HepG2 (cell line): ENCODE data around the gene SH3BP5. TPM values are rescaled to one million over a fixed set of nuclear protein-coding genes. Genes with fewer than 3 reads are reported as not detected.

Source experiments
- ATAC-seq: fragments of 200-7000 bp; cut with Tn5 transposase; 3 replicates; pipeline ENCODE4 v1.9.1; 2020; ENCODE audit warnings: mild to moderate bottlenecking, moderate library complexity
- BruUV-seq: library from RNA; stranded (reverse); fragments of 400-500 nt; replicated peaks from 2 replicates; lab custom pipeline; 2021; lab: Mats Ljungman, UMichigan
- CTCF ChIA-PET: fragments of 300-600 bp; formaldehyde crosslinking; extraction: SDS; loops from one replicate; lab custom pipeline; 2021; ENCODE audit warnings: low total read pairs, inconsistent platforms, low intra/inter-chr PET ratio; lab: Yijun Ruan, JAX
- POLR2A ChIA-PET: fragments of 350-600 bp; sonication (Branson Sonifier 250); formaldehyde crosslinking; loops from one replicate; lab custom pipeline; 2020; ENCODE audit warnings: antibody characterized with exemption, inconsistent platforms; lab: Yijun Ruan, JAX
- DNase-seq: peaks from one replicate; pipeline ENCODE4 v3.0.0-alpha.2; 2015; ENCODE audit warnings: low spot score
- FAIRE-seq: peaks from 3 replicates; lab custom pipeline; 2011; peaks lifted over from hg19 to GRCh38; lab: Jason Lieb, UNC
- H2AFZ ChIP-seq: one replicate; pipeline ENCODE4 v1.6.1; 2011; ENCODE audit warnings: low read length, inconsistent platforms
- H3K27ac ChIP-seq: fragments of 300-600 bp; 3 replicates; pipeline ENCODE4 v1.8.0; 2011; ENCODE audit warnings: mixed run types, mild to moderate bottlenecking, mixed read lengths, low read length, inconsistent platforms; ENCODE audit not compliant: insufficient read depth; ENCODE audit errors: extremely low read length
- H3K27me3 ChIP-seq, 2 experiments: fragments of 200-600 bp in 1 of 2; 2 replicates in 1 of 2; 3 replicates in 1 of 2; pipeline versions ENCODE4 v1.6.0 to v1.8.0; 2011; ENCODE audit warnings: low read length in 2 of 2, mild to moderate bottlenecking in 2 of 2, moderate library complexity in 2 of 2, inconsistent platforms in 1 of 2; ENCODE audit not compliant: insufficient read depth in 2 of 2, control insufficient read depth in 1 of 2
- H3K36me3 ChIP-seq, 2 experiments: fragments of 200-600 bp in 1 of 2; replicated peaks in 1 of 2; 2 replicates in 1 of 2; 3 replicates in 1 of 2; pipeline versions ENCODE4 v1.5.1 to v1.8.0; 2011; ENCODE audit warnings: low read length in 2 of 2, inconsistent platforms in 1 of 2; ENCODE audit not compliant: insufficient read depth in 2 of 2, control insufficient read depth in 1 of 2
- H3K4me1 ChIP-seq: 2 replicates; pipeline ENCODE4 v1.5.1; 2012; ENCODE audit warnings: low read length, inconsistent platforms; ENCODE audit not compliant: insufficient read depth
- H3K4me2 ChIP-seq: 2 replicates; pipeline ENCODE4 v1.6.0; 2011; ENCODE audit warnings: low read depth, low read length, inconsistent platforms
- H3K4me3 ChIP-seq, 3 experiments: fragments of 200-600 bp in 1 of 3; sonication (generic), shearing (Covaris generic) in 1 of 3; replicated peaks in 1 of 3; 2 replicates each; pipeline ENCODE4 v1.5.1; 2011 to 2016; ENCODE audit warnings: low read length in 3 of 3, inconsistent platforms in 2 of 3, low read depth in 2 of 3, mild to moderate bottlenecking in 2 of 3, control low read depth in 1 of 3, mixed read lengths in 1 of 3; ENCODE audit not compliant: insufficient read depth in 1 of 3
- H3K79me2 ChIP-seq: one replicate; pipeline ENCODE4 v1.6.1; 2011; ENCODE audit warnings: low read length, inconsistent platforms; ENCODE audit not compliant: insufficient read depth
- H3K9ac ChIP-seq: 2 replicates; pipeline ENCODE4 v1.6.0; 2011; ENCODE audit warnings: mild to moderate bottlenecking, low read depth, low read length, inconsistent platforms; ENCODE audit not compliant: insufficient read depth
- H3K9me3 ChIP-seq: 2 replicates; pipeline ENCODE4 v1.5.1; 2012; ENCODE audit warnings: mild to moderate bottlenecking, low read length
- H4K20me1 ChIP-seq: 2 replicates; pipeline ENCODE4 v1.6.0; 2011; ENCODE audit warnings: inconsistent platforms, mild to moderate bottlenecking, low read length, moderate library complexity; ENCODE audit not compliant: insufficient read depth
- KAT7 ChIP-seq: IDR thresholded peaks from 2 replicates; pipeline ENCODE4 v1.6.1; 2018; ENCODE audit warnings: borderline replicate concordance, missing compliant biosample characterization
- NAIF1 ChIP-seq: sonication (generic); formaldehyde crosslinking; IDR thresholded peaks from 2 replicates; pipeline ENCODE4 v1.5.0; 2020; ENCODE audit warnings: mild to moderate bottlenecking, missing genetic modification reagents, borderline replicate concordance
- PRDM4 ChIP-seq: sonication (generic); formaldehyde crosslinking; IDR thresholded peaks from 2 replicates; pipeline ENCODE4 v1.9.0; 2021; ENCODE audit warnings: missing genetic modification reagents, borderline replicate concordance
- ZBTB1 ChIP-seq: sonication (generic); formaldehyde crosslinking; IDR thresholded peaks from 2 replicates; pipeline ENCODE4 v1.4.0; 2020; ENCODE audit warnings: missing genetic modification reagents, borderline replicate concordance
- ZMYM4 ChIP-seq: sonication (generic); formaldehyde crosslinking; IDR thresholded peaks from 2 replicates; pipeline ENCODE4 v1.8.1; 2023; ENCODE audit warnings: mild to moderate bottlenecking, missing genetic modification reagents
- ZNF138 ChIP-seq: sonication (generic); formaldehyde crosslinking; IDR thresholded peaks from 2 replicates; pipeline ENCODE4 v1.5.0; 2020; ENCODE audit warnings: mild to moderate bottlenecking, low read depth, missing genetic modification reagents
- ZNF383 ChIP-seq: sonication (generic); formaldehyde crosslinking; IDR thresholded peaks from 2 replicates; pipeline ENCODE4 v1.4.0; 2020; ENCODE audit warnings: missing genetic modification reagents, mild to moderate bottlenecking, borderline replicate concordance
- ZNF432 ChIP-seq: sonication (generic); formaldehyde crosslinking; IDR thresholded peaks from 2 replicates; pipeline ENCODE4 v1.5.0; 2020; ENCODE audit warnings: missing genetic modification reagents, mild to moderate bottlenecking, borderline replicate concordance
- ZNF589 ChIP-seq: sonication (generic); formaldehyde crosslinking; conservative IDR thresholded peaks from 2 replicates; pipeline ENCODE4 v1.8.0; 2022; ENCODE audit warnings: mild to moderate bottlenecking, moderate library complexity, missing genetic modification reagents
- WGBS: methylation state at CpG from one replicate; pipeline ENCODE4 v1.1.6; 2017; ENCODE audit warnings: low lambda C conversion rate; 5-methylcytosine and 5-hydroxymethylcytosine counted together
- in situ Hi-C: cut with HindIII; loops from 2 replicates; pipeline ENCODE4 v1.10.0; 2017; ENCODE audit warnings: low pct_unique_long_range_greater_than_20kb; ENCODE audit not compliant: extremely low pct_ligation_motif_present
- intact Hi-C: fragments of 100-400 bp; cut with micrococcal nuclease; formaldehyde crosslinking; loops from one replicate; pipeline ENCODE4 v1.10.0; 2022; ENCODE audit not compliant: unreplicated experiment
- polyA plus RNA-seq, 8 experiments: library from polyadenylated mRNA; depleted of rRNA in 3 of 8; stranded (reverse) in 7 of 8; unstranded in 1 of 8; fragments of >200 nt; fragmentation: Illumina TruSeq in 4 of 8; extraction: Trizol in 4 of 8; gene quantifications; 2 replicates each; pipeline versions ENCODE4 v1.2.1 to v1.2.3, GENCODE V29; 2011 to 2016; ENCODE audit warnings: low read depth in 4 of 8, missing spikeins in 1 of 8, mixed read lengths in 1 of 8; ENCODE audit not compliant: insufficient read depth in 1 of 8
- total RNA-seq, 5 experiments: library from RNA; depleted of rRNA; stranded (reverse); fragments of >200 nt; fragmentation: Illumina TruSeq; extraction: Trizol; gene quantifications; 2 replicates each; pipeline ENCODE4 v1.2.3, GENCODE V29; 2016; ENCODE audit warnings: low read depth in 1 of 5
- TF ChIP-seq, protein P1 (sequence below), 2 experiments: fragments of 450-650 bp in 1 of 2; sonication (generic) in 1 of 2; formaldehyde crosslinking; IDR thresholded peaks; 2 replicates each; pipeline versions ENCODE4 v1.5.0 to v1.8.0; 2020 to 2022; ENCODE audit warnings: mild to moderate bottlenecking in 1 of 2, missing genetic modification reagents in 1 of 2
- TF ChIP-seq, protein P2 (sequence below): sonication (generic); formaldehyde crosslinking; conservative IDR thresholded peaks from 2 replicates; pipeline ENCODE4 v1.8.0; 2022; ENCODE audit warnings: low read depth, missing genetic modification reagents
- TF ChIP-seq, protein P3 (sequence below): sonication (generic); formaldehyde crosslinking; conservative IDR thresholded peaks from 2 replicates; pipeline ENCODE4 v1.4.0; 2020; ENCODE audit warnings: missing genetic modification reagents

Gene SH3BP5
- total and polyA plus RNA-seq, 2 of the 13 experiments (the other 11 are each of a cell fraction or from before 2014, with no cell fraction given): 0.09 to 0.16 TPM

- TF ChIP-seq KAT7 (CRISPR knock-in tag) (peak; percentile 80; the same call in 1 of the 2 replicates), ZNF432 (CRISPR knock-in tag) (no peak), ZMYM4 (CRISPR knock-in tag) (peak; percentile 92)
These were observed 126.3 kb downstream of the SH3BP5 start, which contains the start of gene CAPN7 (continued) for GRCh38 chr3:15205934-15206661.

GRCh38 chr3:15205482-15205933 is 126.9 kb downstream of the SH3BP5 start:
- TSS peak; percentile 97 for BruUV-seq
- ATAC-seq (no peak), FAIRE-seq (no peak)
- TF ChIP-seq ZNF383 (CRISPR knock-in tag): 0 out of 2 replicates have a peak, but pooled peaks have one; percentile 67
- TF ChIP-seq ZNF589 (CRISPR knock-in tag): 0 out of 2 replicates have a peak, but pooled peaks have one; percentile 39
- peak; percentile 65; the same call in 1 of the 2 replicates for TF ChIP-seq NAIF1 (CRISPR knock-in tag)
- no peak for TF ChIP-seq ZBTB1
- TF ChIP-seq PRDM4 (CRISPR knock-in tag): no peak
- TF ChIP-seq, protein P1, sequence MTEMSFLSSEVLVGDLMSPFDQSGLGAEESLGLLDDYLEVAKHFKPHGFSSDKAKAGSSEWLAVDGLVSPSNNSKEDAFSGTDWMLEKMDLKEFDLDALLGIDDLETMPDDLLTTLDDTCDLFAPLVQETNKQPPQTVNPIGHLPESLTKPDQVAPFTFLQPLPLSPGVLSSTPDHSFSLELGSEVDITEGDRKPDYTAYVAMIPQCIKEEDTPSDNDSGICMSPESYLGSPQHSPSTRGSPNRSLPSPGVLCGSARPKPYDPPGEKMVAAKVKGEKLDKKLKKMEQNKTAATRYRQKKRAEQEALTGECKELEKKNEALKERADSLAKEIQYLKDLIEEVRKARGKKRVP (CRISPR knock-in tag; IDR thresholded peaks at IDR 0.05): 0 out of 4 replicates have a peak, but pooled peaks of 1 of the 2 experiments have one; percentile 10
- no peak for TF ChIP-seq ZNF138 (CRISPR knock-in tag)
- TF ChIP-seq, protein P2, sequence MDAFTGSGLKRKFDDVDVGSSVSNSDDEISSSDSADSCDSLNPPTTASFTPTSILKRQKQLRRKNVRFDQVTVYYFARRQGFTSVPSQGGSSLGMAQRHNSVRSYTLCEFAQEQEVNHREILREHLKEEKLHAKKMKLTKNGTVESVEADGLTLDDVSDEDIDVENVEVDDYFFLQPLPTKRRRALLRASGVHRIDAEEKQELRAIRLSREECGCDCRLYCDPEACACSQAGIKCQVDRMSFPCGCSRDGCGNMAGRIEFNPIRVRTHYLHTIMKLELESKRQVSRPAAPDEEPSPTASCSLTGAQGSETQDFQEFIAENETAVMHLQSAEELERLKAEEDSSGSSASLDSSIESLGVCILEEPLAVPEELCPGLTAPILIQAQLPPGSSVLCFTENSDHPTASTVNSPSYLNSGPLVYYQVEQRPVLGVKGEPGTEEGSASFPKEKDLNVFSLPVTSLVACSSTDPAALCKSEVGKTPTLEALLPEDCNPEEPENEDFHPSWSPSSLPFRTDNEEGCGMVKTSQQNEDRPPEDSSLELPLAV (CRISPR knock-in tag): no peak
- TF ChIP-seq, protein P3, sequence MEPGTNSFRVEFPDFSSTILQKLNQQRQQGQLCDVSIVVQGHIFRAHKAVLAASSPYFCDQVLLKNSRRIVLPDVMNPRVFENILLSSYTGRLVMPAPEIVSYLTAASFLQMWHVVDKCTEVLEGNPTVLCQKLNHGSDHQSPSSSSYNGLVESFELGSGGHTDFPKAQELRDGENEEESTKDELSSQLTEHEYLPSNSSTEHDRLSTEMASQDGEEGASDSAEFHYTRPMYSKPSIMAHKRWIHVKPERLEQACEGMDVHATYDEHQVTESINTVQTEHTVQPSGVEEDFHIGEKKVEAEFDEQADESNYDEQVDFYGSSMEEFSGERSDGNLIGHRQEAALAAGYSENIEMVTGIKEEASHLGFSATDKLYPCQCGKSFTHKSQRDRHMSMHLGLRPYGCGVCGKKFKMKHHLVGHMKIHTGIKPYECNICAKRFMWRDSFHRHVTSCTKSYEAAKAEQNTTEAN (CRISPR knock-in tag): no peak

More at GRCh38 chr3:15205482-15205933, 126.9 kb downstream of the SH3BP5 start:
- Histone ChIP-seq H3K36me3 (peaks cover 2 to 3% of the 10 kb centered on the region in 2 experiments; a peak in 2 of 5 replicates), H2AFZ (peak overlapping the region; percentile 25), H3K4me3 (peak overlapping the region; percentile 43 to 90 (median 52)), H4K20me1 (peaks cover 10% of the 10 kb centered on the region; the same call in 1 of the 2 replicates), H3K9ac (peak overlapping the region; percentile 98), H3K27ac (peak overlapping the region; percentile 94), H3K4me2 (peak overlapping the region; percentile 80), H3K9me3 (no peaks in the 10 kb centered on the region), H3K27me3 (no peaks in the 10 kb centered on the region), H3K4me1 (peaks cover 48% of the 10 kb centered on the region), H3K79me2 (peaks cover 35% of the 10 kb centered on the region)
- intact Hi-C loops (loop anchor here (5.0 to 10.0 kb wide), 5 partner anchors 33 to 349 kb away; partner anchors contain the start of gene NR2C2), in situ Hi-C loops (loop anchor here (10.0 kb wide), 2 partner anchors 91 to 199 kb away; no protein-coding TSS in a partner anchor)
- 1% methylated on average over 3 of the region's 3 CpGs for WGBS
- ChIA-PET POLR2A (interaction anchor here (0.8 to 2.8 kb wide), 12 partner anchors 8 to 554 kb away, joined by 3 to 13 read pairs (median 3); partner anchors contain the start of genes CCDC174 and RBSN), CTCF (no interaction called here)
- DNase-seq: no peak
